ENCODE results near the gene PAPPA.

DNA sequence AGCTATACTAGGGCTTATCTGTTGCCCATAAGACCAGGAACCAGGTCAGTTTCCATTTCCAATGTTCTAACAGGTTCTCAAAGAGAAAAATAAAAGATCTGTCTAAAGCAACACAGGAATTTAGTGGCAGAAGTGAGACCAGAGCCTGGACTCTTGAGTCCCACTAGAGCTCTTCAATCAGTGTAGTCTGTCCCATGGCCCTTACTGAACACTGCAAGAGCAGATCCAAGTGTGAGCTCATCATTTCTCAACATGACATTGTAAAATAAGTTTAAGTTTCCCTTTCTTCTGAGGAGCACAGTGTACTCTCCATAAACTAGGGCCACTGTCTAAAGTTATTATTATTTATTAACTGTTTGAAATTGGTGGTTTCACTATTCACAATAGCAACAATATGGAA, 8.6 kb upstream of the PAPPA start:
- TF ChIP-seq, protein P1, sequence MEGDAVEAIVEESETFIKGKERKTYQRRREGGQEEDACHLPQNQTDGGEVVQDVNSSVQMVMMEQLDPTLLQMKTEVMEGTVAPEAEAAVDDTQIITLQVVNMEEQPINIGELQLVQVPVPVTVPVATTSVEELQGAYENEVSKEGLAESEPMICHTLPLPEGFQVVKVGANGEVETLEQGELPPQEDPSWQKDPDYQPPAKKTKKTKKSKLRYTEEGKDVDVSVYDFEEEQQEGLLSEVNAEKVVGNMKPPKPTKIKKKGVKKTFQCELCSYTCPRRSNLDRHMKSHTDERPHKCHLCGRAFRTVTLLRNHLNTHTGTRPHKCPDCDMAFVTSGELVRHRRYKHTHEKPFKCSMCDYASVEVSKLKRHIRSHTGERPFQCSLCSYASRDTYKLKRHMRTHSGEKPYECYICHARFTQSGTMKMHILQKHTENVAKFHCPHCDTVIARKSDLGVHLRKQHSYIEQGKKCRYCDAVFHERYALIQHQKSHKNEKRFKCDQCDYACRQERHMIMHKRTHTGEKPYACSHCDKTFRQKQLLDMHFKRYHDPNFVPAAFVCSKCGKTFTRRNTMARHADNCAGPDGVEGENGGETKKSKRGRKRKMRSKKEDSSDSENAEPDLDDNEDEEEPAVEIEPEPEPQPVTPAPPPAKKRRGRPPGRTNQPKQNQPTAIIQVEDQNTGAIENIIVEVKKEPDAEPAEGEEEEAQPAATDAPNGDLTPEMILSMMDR (conservative IDR thresholded peaks at IDR 0.05; ENCODE audit: low read length) = no peak
- TF ChIP-seq EZH2phosphoT487 (IDR thresholded peaks at IDR 0.05; ENCODE audit: borderline replicate concordance, low read depth, low read length) = no peak
